B cell (primary cell): ENCODE data around the gene NSFL1C.

Experiments
- EZH2 ChIP-seq: IDR thresholded peaks from 2 replicates; pipeline ENCODE4 v1.6.1; 2012; ENCODE audit warnings: borderline replicate concordance, low read depth, mild to moderate bottlenecking, moderate library complexity, low read length; ENCODE audit not compliant: insufficient read depth, poor library complexity, severe bottlenecking
- TF ChIP-seq, protein P1 (sequence below): fragments of 200-600 bp; IDR thresholded peaks from one replicate; pipeline ENCODE4 v1.8.0; 2022; ENCODE audit warnings: antibody characterized with exemption, mild to moderate bottlenecking

DNA sequence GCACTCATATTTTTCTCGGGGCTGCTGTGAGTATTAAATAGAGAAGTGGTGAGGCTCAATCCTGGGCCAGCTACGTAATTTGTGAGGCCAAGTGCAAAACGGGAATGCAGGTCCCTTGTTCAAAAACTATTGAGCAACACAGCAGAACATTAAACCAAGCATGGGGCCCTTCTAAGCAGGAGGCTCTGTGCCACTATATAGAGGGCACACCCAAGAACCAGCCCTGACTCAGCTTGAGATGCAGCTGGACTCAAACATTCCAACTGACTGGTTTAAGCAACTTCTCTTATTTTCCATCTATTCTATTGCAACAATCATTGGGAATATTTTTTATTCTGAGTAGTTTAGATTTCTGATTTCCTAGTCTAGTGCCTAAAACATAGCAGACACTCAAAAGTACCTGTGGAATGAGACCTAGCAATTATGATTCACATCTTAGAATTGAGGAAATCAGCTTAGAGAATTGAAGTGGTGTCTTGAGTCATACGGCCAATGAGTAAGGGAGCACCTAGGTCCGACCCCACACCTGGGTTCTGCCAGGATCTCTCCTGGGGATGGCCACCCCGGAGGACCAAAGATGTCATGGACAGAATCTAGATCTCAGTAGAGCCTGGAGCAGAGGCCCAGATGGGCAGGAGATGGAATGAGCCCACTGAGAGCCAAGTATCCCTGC is 23.3 kb upstream of the NSFL1C start:
- TF ChIP-seq, protein P1, sequence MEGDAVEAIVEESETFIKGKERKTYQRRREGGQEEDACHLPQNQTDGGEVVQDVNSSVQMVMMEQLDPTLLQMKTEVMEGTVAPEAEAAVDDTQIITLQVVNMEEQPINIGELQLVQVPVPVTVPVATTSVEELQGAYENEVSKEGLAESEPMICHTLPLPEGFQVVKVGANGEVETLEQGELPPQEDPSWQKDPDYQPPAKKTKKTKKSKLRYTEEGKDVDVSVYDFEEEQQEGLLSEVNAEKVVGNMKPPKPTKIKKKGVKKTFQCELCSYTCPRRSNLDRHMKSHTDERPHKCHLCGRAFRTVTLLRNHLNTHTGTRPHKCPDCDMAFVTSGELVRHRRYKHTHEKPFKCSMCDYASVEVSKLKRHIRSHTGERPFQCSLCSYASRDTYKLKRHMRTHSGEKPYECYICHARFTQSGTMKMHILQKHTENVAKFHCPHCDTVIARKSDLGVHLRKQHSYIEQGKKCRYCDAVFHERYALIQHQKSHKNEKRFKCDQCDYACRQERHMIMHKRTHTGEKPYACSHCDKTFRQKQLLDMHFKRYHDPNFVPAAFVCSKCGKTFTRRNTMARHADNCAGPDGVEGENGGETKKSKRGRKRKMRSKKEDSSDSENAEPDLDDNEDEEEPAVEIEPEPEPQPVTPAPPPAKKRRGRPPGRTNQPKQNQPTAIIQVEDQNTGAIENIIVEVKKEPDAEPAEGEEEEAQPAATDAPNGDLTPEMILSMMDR: no peak
- no peak for TF ChIP-seq EZH2
